ENCODE data around the gene PER3.

Gene PER3

DNA sequence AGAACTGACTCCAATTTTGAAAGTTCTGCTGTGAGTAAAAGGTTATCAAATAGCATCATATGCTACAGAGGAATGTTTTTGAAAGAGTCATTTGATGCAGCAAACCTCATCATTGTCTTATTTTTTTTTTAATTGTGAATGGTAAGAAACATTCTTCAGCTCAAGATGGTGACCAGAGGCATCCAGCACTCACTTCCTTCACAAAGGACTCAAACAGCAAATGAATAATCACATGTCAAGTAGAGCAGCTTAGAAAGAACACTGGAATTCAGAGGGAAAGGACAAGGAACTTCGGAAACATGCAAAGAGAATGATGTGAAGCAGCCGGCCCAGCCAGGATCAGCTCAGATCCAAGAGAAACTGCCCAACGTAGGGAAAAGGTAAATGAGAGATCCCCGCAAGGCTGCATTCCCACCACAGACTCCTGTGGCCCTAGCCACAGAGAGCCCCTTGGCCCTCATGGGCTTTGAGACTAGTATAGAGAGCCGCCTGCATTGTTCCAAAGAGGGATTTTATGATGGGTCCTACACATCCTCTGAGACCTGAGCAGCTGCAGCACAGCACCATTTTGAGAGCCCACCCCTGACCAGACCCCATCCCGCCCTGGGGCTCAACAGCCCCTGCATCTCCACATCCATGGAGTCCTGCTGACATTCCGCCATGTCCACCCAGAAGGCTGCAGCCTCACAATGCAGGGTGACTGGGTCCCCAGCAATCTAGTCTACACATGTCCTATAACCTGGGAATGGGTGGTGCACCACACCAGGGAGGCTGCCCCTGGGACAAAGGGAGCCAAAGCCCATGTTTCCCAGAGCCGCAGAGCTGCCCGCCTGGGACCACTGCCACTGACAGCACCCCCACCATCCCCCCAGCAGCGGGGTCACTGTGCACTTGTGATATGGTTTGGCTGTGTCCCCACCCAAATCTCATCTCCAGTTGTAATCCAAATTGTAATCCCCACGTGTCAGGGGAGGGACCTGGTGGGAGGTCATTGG lies 90.0 kb downstream of the PER3 start:
- DNase-seq (ENCODE audit: low spot score) = no peak

- DNase-seq (ENCODE audit: low spot score) = no peak
These were observed 93.9 kb downstream of the PER3 start for GRCh38 chr1:7878027-7878426.

DNA sequence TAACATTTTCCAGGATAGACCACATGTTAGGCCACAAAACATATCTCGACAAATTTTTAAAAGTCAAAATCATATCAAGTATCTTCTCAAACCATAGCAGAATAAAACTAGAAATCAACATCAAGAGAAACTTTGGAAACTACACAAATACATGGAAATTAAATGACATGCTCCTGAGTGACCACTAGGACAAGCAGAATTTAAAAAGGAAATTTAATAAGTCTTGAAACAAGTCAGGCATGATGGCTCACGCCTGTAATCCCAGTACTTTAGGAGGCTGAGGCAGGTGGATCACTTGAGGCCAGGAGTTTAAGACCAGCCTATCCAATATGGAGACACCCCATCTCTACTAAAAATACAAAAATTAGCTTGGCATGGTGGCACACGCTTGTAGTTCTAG lies 95.1 kb downstream of the PER3 start:
- DNase-seq (ENCODE audit: low spot score) = no peak

DNA sequence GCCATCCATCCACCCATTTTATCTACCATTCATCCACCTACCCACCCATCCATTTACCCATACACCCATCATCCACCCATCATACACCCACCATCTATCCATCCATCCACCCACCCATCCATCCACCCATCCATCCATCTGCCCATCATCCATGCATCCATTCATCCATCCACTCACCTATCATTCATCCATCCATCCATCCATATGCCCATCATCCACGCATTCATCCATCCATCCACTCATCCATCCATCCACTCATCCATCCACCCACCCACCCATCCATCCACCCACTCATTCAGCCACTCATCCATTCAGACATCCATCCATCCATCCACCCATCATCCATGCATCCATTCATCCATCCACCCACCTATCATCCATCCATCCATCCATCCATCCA lies 100.7 kb downstream of the PER3 start:
- DNase-seq (ENCODE audit: low spot score) = no peak

GRCh38 chr1:7885513-7886404 lies 101.7 kb downstream of the PER3 start:
- peak; percentile 31 for DNase-seq (ENCODE audit: low spot score)

DNA sequence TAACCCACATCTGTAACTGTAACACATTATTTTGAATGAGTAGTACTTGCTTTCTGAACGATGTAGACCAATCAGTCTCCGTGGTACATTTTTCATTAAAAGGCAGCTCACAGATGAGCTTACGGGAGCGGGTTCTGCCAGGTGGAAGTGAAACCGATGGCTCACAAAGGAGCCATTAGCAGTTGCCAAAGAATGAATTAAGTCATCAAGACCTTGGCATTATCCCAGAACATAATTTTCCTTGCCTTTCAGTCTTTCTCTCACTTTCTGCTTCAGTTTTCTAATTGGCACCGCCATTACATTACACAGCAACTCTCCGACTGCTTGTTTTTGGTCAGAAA lies 102.3 kb downstream of the PER3 start:
- DNase-seq (ENCODE audit: low spot score) = no peak

GRCh38 chr1:7888248-7889081 lies 104.4 kb downstream of the PER3 start:
- DNase-seq (ENCODE audit: low spot score) = no peak

DNA sequence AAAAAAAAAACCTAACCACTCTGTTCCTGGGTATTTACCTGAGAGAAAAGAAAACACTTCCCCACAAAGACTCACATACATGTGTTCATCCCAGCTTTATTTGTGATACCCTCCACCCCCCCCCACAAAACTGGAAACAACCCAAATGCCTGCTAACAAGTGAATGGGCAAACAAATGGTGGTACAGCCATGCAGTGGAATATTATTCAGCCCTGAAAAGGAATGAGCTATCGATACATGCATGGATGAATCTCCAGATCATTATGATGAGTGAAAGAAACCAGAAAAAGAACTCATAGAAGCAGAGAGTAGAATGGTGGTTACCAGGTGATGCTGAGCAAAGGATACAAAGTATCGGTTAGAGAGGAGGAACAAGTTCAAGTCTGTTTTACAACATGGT lies 106.8 kb downstream of the PER3 start:
- DNase-seq (ENCODE audit: low spot score) = no peak

DNA sequence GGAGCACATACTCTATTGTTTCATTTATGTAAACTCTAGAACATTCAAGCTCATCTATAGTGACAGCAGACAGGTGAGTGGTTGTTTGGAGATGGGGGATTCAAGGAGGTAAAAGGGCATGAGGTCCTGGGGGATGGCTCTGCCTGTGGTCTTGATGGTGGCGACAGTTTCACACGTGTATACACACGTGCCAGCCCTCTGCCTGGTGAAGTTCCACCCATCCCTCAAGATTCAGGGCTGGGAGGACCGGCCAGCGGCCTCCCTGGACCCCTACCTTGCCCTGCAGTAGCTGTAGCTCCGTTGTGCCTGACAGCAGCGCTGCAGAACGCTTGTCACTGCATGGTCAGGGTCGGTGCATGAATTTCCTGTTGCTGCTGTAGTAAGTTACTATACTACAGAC lies 107.7 kb downstream of the PER3 start:
- DNase-seq (ENCODE audit: low spot score) = no peak

DNA sequence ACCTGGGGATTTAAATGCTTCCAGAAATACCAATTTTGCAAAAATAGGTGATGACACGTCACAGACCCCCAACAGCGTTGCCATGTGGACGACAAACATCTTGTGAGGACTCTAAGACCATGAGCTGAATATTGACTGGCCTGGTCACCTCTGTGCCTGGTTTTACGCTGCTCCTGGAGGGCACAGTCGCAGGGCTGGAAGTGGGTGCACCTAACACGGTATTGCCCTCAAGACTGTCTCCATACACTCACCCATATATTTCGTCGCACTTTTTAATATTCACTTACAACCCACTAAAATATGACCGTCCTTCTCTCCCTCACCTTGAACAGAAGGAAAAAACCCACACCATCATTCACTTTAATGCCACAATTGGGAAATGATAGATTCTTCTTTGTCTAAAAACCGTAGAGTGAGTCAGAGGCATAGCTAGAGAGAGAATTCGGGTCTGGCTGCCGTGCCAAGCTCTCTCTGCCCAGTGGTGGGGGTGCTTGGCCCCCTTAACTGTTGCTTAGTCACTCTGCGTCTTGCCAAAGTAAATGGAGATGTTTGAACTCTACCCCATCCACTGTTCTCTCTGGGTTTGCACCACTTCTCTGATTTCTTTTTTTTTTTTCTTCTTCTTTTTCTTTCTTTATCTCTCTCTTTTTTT lies 109.6 kb downstream of the PER3 start:
- no peak for DNase-seq (ENCODE audit: low spot score)
